Naive B cell (primary cell): ENCODE data around the gene KIT. TPM values are rescaled to one million over a fixed set of nuclear protein-coding genes. Genes with fewer than 3 reads are reported as not detected.

ENCODE experiments used
- ATAC-seq, 2 donors: fragments of 150-1000 bp; cut with Tn5 transposase; 2 replicates each; pipeline ENCODE4 v1.10.0; 2021; ENCODE audit warnings: low read depth in 2 of 2, mild to moderate bottlenecking in 2 of 2, moderate library complexity in 2 of 2
- DNase-seq: peaks from one replicate; pipeline ENCODE4 v3.0.0; 2022
- H3K27ac Mint-ChIP-seq, 6 donors: one replicate each; pipeline ENCODE4 v1.8.0; 2020 to 2022; ENCODE audit warnings: mild to moderate bottlenecking in 6 of 6, mixed read lengths in 6 of 6, moderate library complexity in 5 of 6, inconsistent platforms in 2 of 6
- H3K27me3 Mint-ChIP-seq, 3 donors: one replicate each; pipeline ENCODE4 v1.8.0; 2021 to 2022; ENCODE audit warnings: mixed read lengths in 3 of 3, mild to moderate bottlenecking in 1 of 3
- H3K36me3 Mint-ChIP-seq, 2 donors: one replicate each; pipeline ENCODE4 v1.8.0; 2020 to 2022; ENCODE audit warnings: mixed read lengths in 2 of 2, inconsistent platforms in 1 of 2, mild to moderate bottlenecking in 1 of 2
- H3K4me1 Mint-ChIP-seq, 3 donors: one replicate each; pipeline ENCODE4 v1.8.0; 2020 to 2022; ENCODE audit warnings: mixed read lengths in 3 of 3, inconsistent platforms in 1 of 3, mild to moderate bottlenecking in 1 of 3, moderate library complexity in 1 of 3
- H3K4me3 Mint-ChIP-seq, 8 donors: one replicate each; pipeline ENCODE4 v1.8.0; 2020 to 2022; ENCODE audit warnings: mild to moderate bottlenecking in 8 of 8, mixed read lengths in 8 of 8, moderate library complexity in 8 of 8, inconsistent platforms in 2 of 8
- H3K9me3 Mint-ChIP-seq, 7 donors: one replicate each; pipeline ENCODE4 v1.8.0; 2020 to 2022; ENCODE audit warnings: mixed read lengths in 7 of 7, mild to moderate bottlenecking in 5 of 7, inconsistent platforms in 2 of 7, moderate library complexity in 1 of 7
- polyA plus RNA-seq, 6 donors: library from polyadenylated mRNA; unstranded; fragments of 300-500 nt; fragmentation: Illumina TruSeq; gene quantifications; one replicate each; pipeline ENCODE4 v1.2.3, GENCODE V29; 2021; ENCODE audit warnings: low read depth in 6 of 6

The KIT gene
- polyA plus RNA-seq, 6 donors from 2014 or later, result 0.27 TPM; not detected in 5

DNA sequence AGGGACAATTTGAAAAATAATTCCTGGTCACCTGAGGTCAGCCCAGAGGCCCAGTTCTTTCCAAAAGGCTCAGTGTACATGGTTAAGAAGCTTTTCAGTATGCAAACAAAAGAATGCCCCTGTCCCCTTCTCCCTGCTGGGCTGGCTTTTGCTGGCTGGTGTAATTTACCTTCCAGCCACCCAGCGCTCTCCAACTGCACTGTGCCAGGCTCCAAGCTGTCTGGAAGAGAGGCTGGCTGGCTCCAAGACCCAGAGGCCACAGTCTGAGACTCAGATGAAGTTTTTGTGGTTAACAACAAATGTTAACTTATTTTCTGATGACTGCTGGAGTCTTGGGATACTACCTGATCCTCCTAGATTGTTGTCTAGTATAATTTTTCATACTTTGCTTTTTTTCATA is 11.9 kb upstream of the KIT start:
- H3K4me1 Mint-ChIP-seq, result no peaks in the 10 kb centered on the region
- ATAC-seq, result no peak
- no peak for DNase-seq
- no peaks in the 10 kb centered on the region for H3K9me3 Mint-ChIP-seq
- no peak overlapping the region for H3K27ac Mint-ChIP-seq
- H3K4me3 Mint-ChIP-seq, result no peak overlapping the region
- H3K36me3 Mint-ChIP-seq, result no peaks in the 10 kb centered on the region
- peaks cover 0 to 7% (median 4%) of the 10 kb centered on the region in 3 donors for H3K27me3 Mint-ChIP-seq

GRCh38 chr4:54647070-54647469 is 10.7 kb upstream of the KIT start:
- Mint-ChIP-seq H3K27ac (no peak overlapping the region), H3K4me1 (no peaks in the 10 kb centered on the region), H3K36me3 (no peaks in the 10 kb centered on the region), H3K4me3 (no peak overlapping the region), H3K27me3 (peaks cover 0 to 13% (median 11%) of the 10 kb centered on the region in 3 donors), H3K9me3 (no peaks in the 10 kb centered on the region)
- DNase-seq (no peak), ATAC-seq (no peak)

DNA sequence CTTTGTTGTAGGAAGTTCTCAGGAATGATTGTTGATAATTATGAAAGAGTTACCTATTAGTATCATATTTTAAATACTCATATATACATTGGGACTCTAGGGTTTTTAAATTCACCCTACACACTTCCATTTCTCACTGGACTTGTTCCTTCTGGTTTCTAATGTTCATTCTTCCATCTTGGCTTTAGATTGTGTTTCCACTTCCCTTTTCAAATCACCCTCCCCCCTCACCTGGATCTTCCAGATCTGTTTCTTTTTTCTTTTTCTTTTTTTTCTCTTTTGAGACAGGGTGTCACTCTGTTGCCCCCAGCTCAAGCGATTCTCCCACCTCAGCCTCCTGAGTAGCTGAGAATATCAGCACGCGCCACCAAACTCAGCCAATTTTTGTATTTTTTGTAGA is 6.7 kb upstream of the KIT start:
- Mint-ChIP-seq H3K4me1 (no peaks in the 10 kb centered on the region), H3K27me3 (peaks cover 24 to 31% (median 30%) of the 10 kb centered on the region in 3 donors), H3K9me3 (no peaks in the 10 kb centered on the region), H3K4me3 (no peak overlapping the region), H3K36me3 (no peaks in the 10 kb centered on the region), H3K27ac (no peak overlapping the region)
- ATAC-seq, result no peak
- DNase-seq, result no peak

DNA sequence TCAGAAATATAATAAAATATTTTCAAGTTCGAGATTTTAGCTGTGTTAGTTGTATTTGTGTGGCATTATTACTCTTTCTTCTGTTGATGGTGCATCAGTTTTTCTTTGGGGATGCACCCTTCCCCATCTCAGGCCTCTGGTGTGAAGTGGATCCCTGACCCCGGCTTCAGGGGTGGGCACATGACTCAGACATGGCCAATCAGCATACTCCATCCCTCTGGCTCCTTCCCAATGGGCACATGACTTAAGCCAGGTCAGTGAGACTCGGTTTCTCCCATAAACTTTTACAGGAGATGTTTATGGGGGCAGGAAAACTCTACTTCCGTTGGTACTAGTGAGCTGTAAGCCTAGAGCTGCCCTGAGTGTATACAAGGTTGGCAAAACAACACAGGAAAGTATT is 3.0 kb upstream of the KIT start:
- peak overlapping the region in 1 of 6 donors; percentile 29 for H3K27ac Mint-ChIP-seq
- no peaks in the 10 kb centered on the region for H3K36me3 Mint-ChIP-seq
- ATAC-seq (no peak), DNase-seq (no peak)
- H3K4me3 Mint-ChIP-seq, result no peak overlapping the region
- peaks cover 7 to 27% (median 18%) of the 10 kb centered on the region in 3 donors for H3K4me1 Mint-ChIP-seq
- peaks cover 44 to 62% (median 47%) of the 10 kb centered on the region in 3 donors for H3K27me3 Mint-ChIP-seq
- no peaks in the 10 kb centered on the region for H3K9me3 Mint-ChIP-seq

DNA sequence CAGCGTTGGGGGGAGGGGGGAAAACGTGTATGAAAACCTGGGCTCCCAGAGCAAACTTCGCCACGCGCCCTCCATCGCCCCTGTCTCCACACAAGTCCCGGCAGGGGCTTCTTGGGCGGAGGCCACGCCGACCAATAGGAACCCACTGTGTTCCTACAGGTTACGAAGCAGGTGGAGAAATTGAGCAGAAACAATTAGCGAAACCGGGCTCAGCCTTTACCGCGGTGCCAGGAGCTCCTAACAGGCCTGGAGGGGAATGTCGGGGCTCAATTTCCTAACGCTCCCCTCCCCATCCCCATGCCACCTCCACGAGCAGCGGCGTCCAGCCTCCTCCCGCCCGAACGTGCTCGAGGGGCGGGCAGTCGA is 589 bp upstream of the KIT start:
- no peaks in the 10 kb centered on the region for H3K36me3 Mint-ChIP-seq
- peaks cover 61 to 76% (median 67%) of the 10 kb centered on the region in 3 donors for H3K27me3 Mint-ChIP-seq
- ATAC-seq (no peak), DNase-seq (no peak)
- no peaks in the 10 kb centered on the region for H3K9me3 Mint-ChIP-seq
- H3K4me3 Mint-ChIP-seq, result peak overlapping the region; percentile 68 to 91 (median 83)
- peak overlapping the region in 1 of 6 donors; percentile 20 for H3K27ac Mint-ChIP-seq
- H3K4me1 Mint-ChIP-seq, result peaks cover 13 to 31% (median 25%) of the 10 kb centered on the region in 3 donors

GRCh38 chr4:54658252-54659093 is 716 bp downstream of the KIT start:
- H3K4me1 Mint-ChIP-seq, result peaks cover 13 to 31% (median 25%) of the 10 kb centered on the region in 3 donors
- no peak overlapping the region for H3K27ac Mint-ChIP-seq
- DNase-seq (peak; percentile 13), ATAC-seq (peak; percentile 39 to 53)
- H3K4me3 Mint-ChIP-seq, result peak overlapping the region; percentile 82 to 91 (median 85)
- peaks cover 62 to 75% (median 66%) of the 10 kb centered on the region in 3 donors for H3K27me3 Mint-ChIP-seq
- H3K9me3 Mint-ChIP-seq, result no peaks in the 10 kb centered on the region
- no peaks in the 10 kb centered on the region for H3K36me3 Mint-ChIP-seq

GRCh38 chr4:54659313-54659712 is 1.6 kb downstream of the KIT start:
- peak in 1 of 2 donors; percentile 16 for ATAC-seq
- H3K27ac Mint-ChIP-seq, result no peak overlapping the region
- H3K9me3 Mint-ChIP-seq, result no peaks in the 10 kb centered on the region
- DNase-seq, result no peak
- H3K27me3 Mint-ChIP-seq, result peaks cover 63 to 77% (median 69%) of the 10 kb centered on the region in 3 donors
- peaks cover 13 to 31% (median 25%) of the 10 kb centered on the region in 3 donors for H3K4me1 Mint-ChIP-seq
- no peaks in the 10 kb centered on the region for H3K36me3 Mint-ChIP-seq
- peak overlapping the region; percentile 82 to 91 (median 85) for H3K4me3 Mint-ChIP-seq

DNA sequence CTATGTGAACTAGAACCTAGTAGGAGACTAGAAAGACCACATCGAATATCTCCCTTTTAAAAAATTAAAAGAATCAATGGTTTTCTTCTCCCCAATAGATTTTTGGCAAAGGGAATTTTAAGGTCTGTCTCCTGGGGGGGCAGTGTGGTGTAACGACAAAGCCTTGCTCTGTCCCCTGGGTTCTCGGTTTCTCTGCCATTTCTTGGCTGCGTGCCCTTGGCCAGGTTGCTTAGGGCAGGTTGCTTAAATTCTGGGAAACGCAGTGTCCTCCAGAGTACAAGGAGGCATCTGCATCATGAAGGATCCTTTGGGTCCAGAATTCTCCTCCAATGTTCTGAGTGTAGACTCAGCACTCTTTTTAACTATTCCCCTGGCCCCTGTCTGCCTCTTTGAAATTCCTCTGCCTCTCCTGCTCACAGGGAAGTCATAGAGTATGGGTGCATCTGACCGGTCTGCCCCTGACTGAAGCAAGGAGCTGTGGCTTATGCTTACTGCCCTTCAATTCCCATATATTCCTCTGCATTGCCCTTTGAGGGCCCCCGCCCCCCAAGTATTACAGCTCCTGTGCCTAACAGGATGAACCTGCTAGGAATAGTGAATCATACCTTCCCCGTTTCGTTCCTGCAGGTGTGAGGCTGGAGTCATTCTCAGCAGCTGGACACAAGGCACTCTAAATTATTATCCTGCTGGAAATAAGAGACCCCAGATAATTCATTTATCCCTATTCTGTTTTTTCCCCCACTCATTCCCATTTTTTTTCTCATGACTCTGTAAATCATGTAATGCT is 2.2 kb downstream of the KIT start:
- Mint-ChIP-seq H3K27me3 (peaks cover 62 to 75% (median 69%) of the 10 kb centered on the region in 3 donors), H3K36me3 (no peaks in the 10 kb centered on the region)

GRCh38 chr4:54660591-54660990 is 2.8 kb downstream of the KIT start:
- peak overlapping the region in 2 of 8 donors; percentile 82 to 83 for H3K4me3 Mint-ChIP-seq

More for the DNA sequence above, 2.2 kb downstream of the KIT start:
- Mint-ChIP-seq H3K9me3 (no peaks in the 10 kb centered on the region), H3K27ac (peak overlapping the region in 2 of 6 donors; percentile 18 to 19), H3K4me1 (peaks cover 13 to 31% (median 25%) of the 10 kb centered on the region in 3 donors), H3K4me3 (peak overlapping the region; percentile 24 to 91 (median 82))
- DNase-seq (no peak), ATAC-seq (no peak)

DNA sequence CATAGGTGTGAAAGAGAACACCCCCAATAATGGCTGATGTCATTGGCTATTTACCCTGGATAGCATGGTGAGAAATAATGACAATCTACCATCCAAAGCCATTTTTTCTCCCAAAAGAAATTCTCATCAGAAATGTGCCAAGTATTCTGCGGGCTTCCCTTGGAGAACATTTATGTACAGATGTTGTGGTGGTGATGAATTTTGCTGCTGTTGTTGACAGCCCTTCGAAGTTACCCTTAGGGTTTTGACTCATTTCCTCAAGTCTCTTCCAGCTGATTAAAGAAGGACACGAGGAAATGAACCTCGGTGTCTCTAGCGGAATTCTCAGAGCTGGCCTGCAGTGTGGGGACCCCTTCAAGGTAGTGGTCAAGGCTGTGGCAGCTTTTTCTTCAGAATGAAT is 3.4 kb downstream of the KIT start:
- H3K27me3 Mint-ChIP-seq, result peaks cover 59 to 84% (median 70%) of the 10 kb centered on the region in 3 donors
- DNase-seq (no peak), ATAC-seq (no peak)
- H3K4me1 Mint-ChIP-seq, result peaks cover 13 to 31% (median 25%) of the 10 kb centered on the region in 3 donors
- no peak overlapping the region for H3K4me3 Mint-ChIP-seq
- no peaks in the 10 kb centered on the region for H3K9me3 Mint-ChIP-seq
- H3K36me3 Mint-ChIP-seq, result no peaks in the 10 kb centered on the region
- H3K27ac Mint-ChIP-seq, result peak overlapping the region in 1 of 6 donors; percentile 13

More at GRCh38 chr4:54660591-54660990, 2.8 kb downstream of the KIT start:
- Mint-ChIP-seq H3K27ac (peak overlapping the region in 1 of 6 donors; percentile 19), H3K27me3 (peaks cover 62 to 79% (median 70%) of the 10 kb centered on the region in 3 donors), H3K9me3 (no peaks in the 10 kb centered on the region), H3K36me3 (no peaks in the 10 kb centered on the region), H3K4me1 (peaks cover 13 to 31% (median 25%) of the 10 kb centered on the region in 3 donors)
- no peak for ATAC-seq
- no peak for DNase-seq

GRCh38 chr4:54661686-54662085 is 3.9 kb downstream of the KIT start:
- no peak overlapping the region for H3K4me3 Mint-ChIP-seq
- DNase-seq (no peak), ATAC-seq (no peak)
- peaks cover 13 to 27% (median 25%) of the 10 kb centered on the region in 3 donors for H3K4me1 Mint-ChIP-seq
- no peaks in the 10 kb centered on the region for H3K36me3 Mint-ChIP-seq
- no peaks in the 10 kb centered on the region for H3K9me3 Mint-ChIP-seq
- no peak overlapping the region for H3K27ac Mint-ChIP-seq
- H3K27me3 Mint-ChIP-seq, result peaks cover 55 to 79% (median 65%) of the 10 kb centered on the region in 3 donors

DNA sequence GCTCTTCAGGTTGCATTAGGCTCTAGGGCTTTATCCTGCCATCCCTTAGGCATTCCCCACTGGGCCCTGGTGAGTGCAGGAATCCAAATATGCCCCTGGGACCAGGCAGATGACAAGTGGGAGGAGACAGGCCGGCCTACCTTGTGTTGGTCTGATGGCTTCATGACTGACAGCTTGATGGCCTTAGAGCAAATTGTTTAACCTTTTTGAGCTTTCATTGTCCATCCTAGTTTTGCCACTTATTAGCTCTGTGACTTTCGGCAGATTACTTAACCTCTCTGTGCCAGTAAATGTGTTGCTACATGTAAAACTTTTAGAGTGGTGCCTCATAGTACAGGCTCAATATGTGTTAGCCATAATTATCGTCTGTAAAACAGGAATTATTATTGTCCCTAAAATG is 4.4 kb downstream of the KIT start:
- no peaks in the 10 kb centered on the region for H3K36me3 Mint-ChIP-seq
- peaks cover 13 to 24% (median 21%) of the 10 kb centered on the region in 3 donors for H3K4me1 Mint-ChIP-seq
- H3K27me3 Mint-ChIP-seq, result peaks cover 55 to 75% (median 61%) of the 10 kb centered on the region in 3 donors
- no peak overlapping the region for H3K4me3 Mint-ChIP-seq
- H3K27ac Mint-ChIP-seq, result no peak overlapping the region
- DNase-seq (no peak), ATAC-seq (no peak)
- no peaks in the 10 kb centered on the region for H3K9me3 Mint-ChIP-seq

DNA sequence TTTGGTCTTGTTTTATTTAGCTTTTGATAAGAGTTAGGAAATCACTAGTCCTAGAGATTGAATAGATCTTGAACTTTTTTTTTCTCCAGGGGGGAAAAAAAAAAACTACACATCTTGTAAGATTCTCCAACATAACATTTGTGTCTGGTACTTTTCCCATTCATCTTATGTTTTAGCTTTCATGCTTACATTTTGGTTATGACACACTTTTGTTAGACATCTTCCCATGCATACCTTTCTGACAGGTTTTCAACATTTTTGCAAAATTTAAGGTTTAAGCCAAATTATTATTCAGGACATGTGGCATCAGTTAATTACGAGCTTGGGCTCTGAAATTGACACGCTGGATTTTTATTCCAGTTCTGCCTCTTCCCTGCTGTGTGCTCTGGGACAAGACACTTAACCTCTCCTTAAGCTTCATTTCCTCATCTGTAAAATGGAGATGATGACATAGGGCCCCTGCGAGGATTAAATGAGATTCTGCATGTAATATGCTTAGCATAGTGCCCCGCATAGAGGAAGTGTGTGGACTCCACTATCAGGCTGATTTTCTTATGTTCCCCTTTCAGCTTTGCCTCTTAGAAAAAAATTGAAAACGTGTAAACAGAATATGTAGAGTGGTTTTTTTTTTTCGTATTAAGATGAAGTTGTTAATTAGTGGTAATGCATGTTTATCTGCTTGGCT is 5.3 kb downstream of the KIT start:
- no peak for ATAC-seq
- no peaks in the 10 kb centered on the region for H3K9me3 Mint-ChIP-seq
- H3K4me1 Mint-ChIP-seq, result peaks cover 11 to 21% (median 20%) of the 10 kb centered on the region in 3 donors
- H3K36me3 Mint-ChIP-seq, result no peaks in the 10 kb centered on the region
- no peak overlapping the region for H3K4me3 Mint-ChIP-seq
- no peak for DNase-seq
- H3K27me3 Mint-ChIP-seq, result peaks cover 60 to 73% (median 61%) of the 10 kb centered on the region in 3 donors
- no peak overlapping the region for H3K27ac Mint-ChIP-seq
